ENCODE results near the gene SHISA7. TPM values are rescaled to one million over a fixed set of nuclear protein-coding genes. Genes with fewer than 3 reads are reported as not detected.

SHISA7 gene
- total RNA-seq, 6 experiments from 2014 or later = not detected

DNA sequence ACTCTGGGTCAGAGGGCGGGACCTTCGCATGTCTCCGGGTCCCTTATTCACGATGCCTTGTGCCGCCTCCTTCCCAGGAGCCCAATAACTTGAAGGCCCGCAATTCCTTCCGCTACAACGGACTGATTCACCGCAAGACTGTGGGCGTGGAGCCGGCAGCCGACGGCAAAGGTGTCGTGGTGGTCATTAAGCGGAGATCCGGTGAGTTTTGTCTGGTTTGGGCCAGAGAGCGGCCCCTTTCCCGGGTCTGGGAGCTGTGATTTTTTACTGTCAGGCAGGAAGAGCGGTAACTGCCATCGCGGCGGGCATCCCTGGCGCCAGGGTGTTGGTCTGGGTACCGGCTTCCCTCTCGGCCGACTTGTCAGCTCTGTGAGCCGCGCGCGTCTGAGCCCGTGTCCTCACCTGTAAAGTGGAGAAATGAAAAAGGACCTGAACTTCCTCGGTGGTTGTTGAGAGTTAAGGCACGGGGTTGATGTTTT is 56.6 kb downstream of the SHISA7 start:
- Mint-ChIP-seq H3K9me3 (peaks cover 7% of the 10 kb centered on the region), H3K27ac (peak overlapping the region; percentile 95), H3K4me1 (ENCODE audit: low read depth) (peaks cover 42% of the 10 kb centered on the region), H3K27me3 (ENCODE audit: insufficient read depth) (peaks cover 12% of the 10 kb centered on the region), H3K4me3 (peak overlapping the region; percentile 99), H3K36me3 (ENCODE audit: low read depth) (peaks cover 47% of the 10 kb centered on the region)
- DNase-seq = no peak
- TF ChIP-seq, protein P1, sequence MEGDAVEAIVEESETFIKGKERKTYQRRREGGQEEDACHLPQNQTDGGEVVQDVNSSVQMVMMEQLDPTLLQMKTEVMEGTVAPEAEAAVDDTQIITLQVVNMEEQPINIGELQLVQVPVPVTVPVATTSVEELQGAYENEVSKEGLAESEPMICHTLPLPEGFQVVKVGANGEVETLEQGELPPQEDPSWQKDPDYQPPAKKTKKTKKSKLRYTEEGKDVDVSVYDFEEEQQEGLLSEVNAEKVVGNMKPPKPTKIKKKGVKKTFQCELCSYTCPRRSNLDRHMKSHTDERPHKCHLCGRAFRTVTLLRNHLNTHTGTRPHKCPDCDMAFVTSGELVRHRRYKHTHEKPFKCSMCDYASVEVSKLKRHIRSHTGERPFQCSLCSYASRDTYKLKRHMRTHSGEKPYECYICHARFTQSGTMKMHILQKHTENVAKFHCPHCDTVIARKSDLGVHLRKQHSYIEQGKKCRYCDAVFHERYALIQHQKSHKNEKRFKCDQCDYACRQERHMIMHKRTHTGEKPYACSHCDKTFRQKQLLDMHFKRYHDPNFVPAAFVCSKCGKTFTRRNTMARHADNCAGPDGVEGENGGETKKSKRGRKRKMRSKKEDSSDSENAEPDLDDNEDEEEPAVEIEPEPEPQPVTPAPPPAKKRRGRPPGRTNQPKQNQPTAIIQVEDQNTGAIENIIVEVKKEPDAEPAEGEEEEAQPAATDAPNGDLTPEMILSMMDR (IDR thresholded peaks at IDR 0.05) = no peak

DNA sequence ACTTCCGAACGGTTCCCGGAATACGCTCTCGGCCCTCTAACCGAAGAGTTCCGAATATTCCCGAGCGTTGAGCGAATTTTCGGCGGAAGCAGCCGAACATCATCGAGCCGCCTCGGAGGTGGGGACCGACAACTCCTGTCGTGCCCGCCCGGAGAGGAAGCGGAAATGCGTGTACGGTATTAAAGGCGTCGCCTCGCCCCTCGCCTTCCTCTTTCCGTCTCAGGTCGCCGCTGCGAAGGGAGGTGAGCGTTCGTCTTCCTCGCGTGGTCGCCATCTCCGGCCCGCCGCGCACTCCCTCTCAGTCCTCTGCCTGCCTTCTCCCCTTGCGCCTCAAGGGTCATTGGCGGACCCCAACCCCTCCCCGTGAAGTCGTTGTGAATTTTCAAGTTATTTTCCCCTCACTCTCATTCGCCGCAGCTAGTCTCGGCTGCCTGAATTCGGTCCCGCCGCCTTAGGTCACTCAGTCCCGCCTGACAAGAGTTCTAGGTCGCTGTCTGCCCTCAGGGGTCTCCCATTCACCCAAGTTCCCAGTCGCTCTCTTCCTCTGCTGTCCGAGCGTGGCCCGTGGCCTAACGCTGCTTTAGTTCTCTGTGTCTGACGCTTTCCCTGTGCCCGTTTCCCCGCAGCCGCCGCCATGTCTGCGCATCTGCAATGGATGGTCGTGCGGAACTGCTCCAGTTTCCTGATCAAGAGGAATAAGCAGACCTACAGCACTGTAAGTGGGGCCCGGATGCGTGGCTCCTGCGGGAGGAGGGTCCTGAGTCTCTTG is 57.2 kb downstream of the SHISA7 start, which contains the start of gene RPL28:
RPL28 (plus strand) TSS at position 209 of the 769 bp plus-strand sequence; CDS start at position 635, 426 bp downstream.
- Mint-ChIP-seq H3K36me3 (ENCODE audit: low read depth) (peaks cover 41% of the 10 kb centered on the region), H3K4me1 (ENCODE audit: low read depth) (peaks cover 38% of the 10 kb centered on the region), H3K4me3 (peak within 1 kb of the TSS; percentile 99), H3K27me3 (ENCODE audit: insufficient read depth) (peaks cover 12% of the 10 kb centered on the region), H3K9me3 (peaks cover 7% of the 10 kb centered on the region), H3K27ac (peak within 1 kb of the TSS; percentile 95)
- DNase-seq = peak; percentile 97
- TF ChIP-seq, protein P1 (IDR thresholded peaks at IDR 0.05) = no peak

DNA sequence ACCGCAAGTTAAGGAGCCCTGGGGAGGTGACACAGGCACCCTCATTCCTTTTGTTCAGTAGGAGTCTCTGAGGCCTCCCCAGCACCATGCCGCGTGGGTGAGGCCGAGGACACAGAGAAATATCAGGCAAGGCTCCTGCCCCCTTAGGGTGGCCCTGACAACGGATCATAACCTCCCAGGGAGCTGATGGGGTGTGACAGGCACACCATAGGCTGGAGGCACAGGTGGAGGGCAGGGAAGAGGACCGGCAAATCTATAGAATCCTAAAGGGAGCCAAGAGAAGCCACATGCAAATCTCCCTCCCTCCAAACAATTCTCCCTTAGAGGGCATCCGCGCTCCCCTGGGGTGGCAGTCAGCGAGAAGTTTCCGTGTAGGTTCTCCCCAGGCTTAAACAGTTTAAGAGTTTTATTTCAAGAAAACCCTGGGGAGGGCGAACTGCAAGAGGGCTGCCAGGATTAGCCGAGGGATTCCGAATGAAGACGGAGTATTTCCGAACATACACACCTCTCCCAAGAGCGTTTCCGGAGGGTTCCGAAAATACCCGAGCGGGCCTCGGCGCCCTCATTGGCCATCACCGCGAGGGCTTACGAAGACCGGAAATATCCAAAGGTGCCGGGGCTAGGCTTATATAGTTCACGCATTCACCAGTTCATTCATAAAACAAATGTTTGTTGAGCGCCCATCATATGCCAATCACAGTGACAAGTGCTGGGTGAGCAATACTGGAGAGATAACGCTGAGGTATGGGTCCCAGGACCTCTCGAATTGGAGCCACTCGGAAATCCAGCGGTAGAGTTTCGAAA is 58.0 kb downstream of the SHISA7 start:
- Mint-ChIP-seq H3K27ac (peak overlapping the region; percentile 95), H3K27me3 (ENCODE audit: insufficient read depth) (peaks cover 8% of the 10 kb centered on the region), H3K4me3 (peak overlapping the region; percentile 99), H3K9me3 (peaks cover 7% of the 10 kb centered on the region), H3K4me1 (ENCODE audit: low read depth) (peaks cover 32% of the 10 kb centered on the region), H3K36me3 (ENCODE audit: low read depth) (peaks cover 35% of the 10 kb centered on the region)
- peak; percentile 93 for DNase-seq
- TF ChIP-seq, protein P1 (IDR thresholded peaks at IDR 0.05) = no peak

DNA sequence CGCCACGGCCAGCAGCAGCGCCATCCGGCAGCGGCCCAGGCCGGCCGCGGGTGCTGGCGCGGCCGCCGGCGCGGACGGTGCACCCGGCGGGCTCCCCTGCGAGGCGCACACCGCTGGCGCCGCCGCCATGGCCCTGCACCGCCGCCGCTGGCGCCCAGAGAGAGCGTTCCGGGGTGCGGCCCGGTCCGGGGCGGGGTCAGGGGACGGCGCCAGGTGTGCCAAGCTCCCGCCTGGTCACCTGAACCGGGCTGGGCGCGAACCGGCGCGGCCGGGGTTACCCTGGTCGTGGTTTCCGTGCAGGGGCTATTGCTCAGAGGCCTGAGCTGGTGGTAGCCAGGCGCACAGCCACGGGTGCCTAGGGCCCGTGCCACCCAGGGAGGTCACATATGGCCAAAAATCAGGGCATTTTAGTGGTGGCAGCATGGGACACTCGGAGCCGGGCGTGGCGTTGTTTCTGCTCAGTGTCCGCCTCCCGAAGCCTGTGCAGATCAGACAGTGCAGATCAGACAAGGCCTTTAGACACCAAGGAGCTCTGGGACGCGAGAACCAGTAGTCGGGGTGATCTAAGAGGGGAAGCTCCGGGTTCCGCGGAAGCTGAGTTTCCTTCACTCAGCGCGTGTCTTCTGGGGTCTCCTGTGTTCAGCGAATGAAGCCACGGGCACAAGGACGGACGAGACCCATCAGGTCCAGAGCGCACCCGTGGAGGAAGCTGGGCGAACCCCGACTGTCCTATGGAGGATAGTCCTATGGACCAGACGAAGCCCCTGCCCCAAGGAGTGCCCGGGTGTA is 58.8 kb downstream of the SHISA7 start, which contains the start of gene TMEM238:
TMEM238 (minus strand) TSS at position 162 of the 789 bp plus-strand sequence; CDS start at position 129, 33 bp downstream.
- peaks cover 29% of the 10 kb centered on the region for H3K36me3 Mint-ChIP-seq (ENCODE audit: low read depth)
- H3K4me3 Mint-ChIP-seq = peak within 1 kb of the TSS; percentile 99
- no peak for DNase-seq
- peaks cover 25% of the 10 kb centered on the region for H3K4me1 Mint-ChIP-seq (ENCODE audit: low read depth)
- peaks cover 8% of the 10 kb centered on the region for H3K27me3 Mint-ChIP-seq (ENCODE audit: insufficient read depth)
- TF ChIP-seq, protein P1 (IDR thresholded peaks at IDR 0.05) = no peak; the same call in 1 of the 2 replicates
- peaks cover 7% of the 10 kb centered on the region for H3K9me3 Mint-ChIP-seq
- peak within 1 kb of the TSS; percentile 95 for H3K27ac Mint-ChIP-seq

All from HFFc6 (cell line).